Measurements from ENCODE around the gene GPR55. TPM values are rescaled to one million over a fixed set of nuclear protein-coding genes. Genes with fewer than 3 reads are reported as not detected.

GPR55 gene
- total RNA-seq, 1 experiment from 2014 or later: not detected

DNA sequence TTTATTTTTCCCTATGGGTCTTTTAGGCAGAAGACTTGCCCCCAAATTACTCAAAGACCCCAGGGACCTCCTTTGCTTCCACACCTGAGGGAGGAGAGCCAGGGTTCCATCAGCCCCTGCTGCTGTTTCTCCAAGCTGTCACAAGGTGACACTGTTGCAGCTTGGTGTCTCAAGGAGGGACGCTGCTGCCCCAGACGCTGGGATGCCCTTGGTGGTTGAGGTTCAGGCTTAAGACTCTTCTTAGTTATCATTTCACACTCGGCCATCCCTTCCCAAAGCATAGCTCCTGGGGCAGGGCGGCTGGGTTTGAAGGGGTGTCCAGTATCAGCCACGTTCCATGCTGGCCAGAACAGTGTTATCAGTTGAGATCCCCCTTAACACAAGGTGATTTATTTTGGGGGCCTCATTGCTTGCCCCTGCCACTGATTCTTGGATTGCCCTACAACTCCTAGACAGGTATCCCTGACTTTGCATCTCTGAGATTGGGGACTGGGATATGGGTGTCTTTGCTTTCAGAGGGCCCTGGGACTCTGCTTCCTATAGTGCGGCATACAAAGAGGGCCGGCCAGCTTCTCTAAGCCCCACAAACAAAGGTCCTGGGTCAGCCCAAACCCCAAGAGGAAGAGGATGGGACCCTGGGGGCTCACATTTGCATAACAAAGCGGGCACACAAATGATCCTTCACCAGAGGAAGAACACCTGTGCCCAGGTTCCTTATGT lies 22.7 kb downstream of the GPR55 start:
- ChIA-PET POLR2A (no interaction called here), CTCF (interaction anchor here (0.7 to 1.7 kb wide), 4 partner anchors 38 to 151 kb away, joined by 3 to 17 read pairs (median 6); partner anchors contain the start of gene ITM2C)
- Mint-ChIP-seq H3K4me3 (ENCODE audit: unreplicated experiment) (no peak overlapping the region), H3K9me3 (ENCODE audit: unreplicated experiment) (no peaks in the 10 kb centered on the region), H3K4me1 (ENCODE audit: low read depth, unreplicated experiment) (peaks cover 8% of the 10 kb centered on the region), H3K27ac (ENCODE audit: unreplicated experiment) (no peak overlapping the region), H3K27me3 (ENCODE audit: insufficient read depth, unreplicated experiment) (no peaks in the 10 kb centered on the region), H3K36me3 (ENCODE audit: insufficient read depth, unreplicated experiment) (no peaks in the 10 kb centered on the region)
- no peaks in the 10 kb centered on the region for H3K27me3 ChIP-seq (replicated peaks; ENCODE audit: control insufficient read depth, insufficient read depth, low read length)
- intact Hi-C loops (cut with micrococcal nuclease; ENCODE audit: unreplicated experiment): loop anchor here (1.0 to 2.0 kb wide), 3 partner anchors 78 to 150 kb away; no protein-coding TSS in a partner anchor
- H3K9me3 ChIP-seq: no peaks in the 10 kb centered on the region
- BruUV-seq (replicated peaks): no TSS peak
- H3K36me3 ChIP-seq (ENCODE audit: control insufficient read depth, insufficient read depth, low read length): no peaks in the 10 kb centered on the region
- TF ChIP-seq, protein P1, sequence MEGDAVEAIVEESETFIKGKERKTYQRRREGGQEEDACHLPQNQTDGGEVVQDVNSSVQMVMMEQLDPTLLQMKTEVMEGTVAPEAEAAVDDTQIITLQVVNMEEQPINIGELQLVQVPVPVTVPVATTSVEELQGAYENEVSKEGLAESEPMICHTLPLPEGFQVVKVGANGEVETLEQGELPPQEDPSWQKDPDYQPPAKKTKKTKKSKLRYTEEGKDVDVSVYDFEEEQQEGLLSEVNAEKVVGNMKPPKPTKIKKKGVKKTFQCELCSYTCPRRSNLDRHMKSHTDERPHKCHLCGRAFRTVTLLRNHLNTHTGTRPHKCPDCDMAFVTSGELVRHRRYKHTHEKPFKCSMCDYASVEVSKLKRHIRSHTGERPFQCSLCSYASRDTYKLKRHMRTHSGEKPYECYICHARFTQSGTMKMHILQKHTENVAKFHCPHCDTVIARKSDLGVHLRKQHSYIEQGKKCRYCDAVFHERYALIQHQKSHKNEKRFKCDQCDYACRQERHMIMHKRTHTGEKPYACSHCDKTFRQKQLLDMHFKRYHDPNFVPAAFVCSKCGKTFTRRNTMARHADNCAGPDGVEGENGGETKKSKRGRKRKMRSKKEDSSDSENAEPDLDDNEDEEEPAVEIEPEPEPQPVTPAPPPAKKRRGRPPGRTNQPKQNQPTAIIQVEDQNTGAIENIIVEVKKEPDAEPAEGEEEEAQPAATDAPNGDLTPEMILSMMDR (IDR thresholded peaks at IDR 0.05; ENCODE audit: insufficient read depth in 1 of 2, low read depth in 1 of 2, low read length in 1 of 2, severe bottlenecking in 1 of 2, unreplicated experiment in 1 of 2): peak; percentile 73 to 86
- H3K4me3 ChIP-seq (ENCODE audit: low read depth, low read length): no peak overlapping the region
- no peaks in the 10 kb centered on the region for H3K4me1 ChIP-seq
- DNase-seq: peak; percentile 61 to 62

DNA sequence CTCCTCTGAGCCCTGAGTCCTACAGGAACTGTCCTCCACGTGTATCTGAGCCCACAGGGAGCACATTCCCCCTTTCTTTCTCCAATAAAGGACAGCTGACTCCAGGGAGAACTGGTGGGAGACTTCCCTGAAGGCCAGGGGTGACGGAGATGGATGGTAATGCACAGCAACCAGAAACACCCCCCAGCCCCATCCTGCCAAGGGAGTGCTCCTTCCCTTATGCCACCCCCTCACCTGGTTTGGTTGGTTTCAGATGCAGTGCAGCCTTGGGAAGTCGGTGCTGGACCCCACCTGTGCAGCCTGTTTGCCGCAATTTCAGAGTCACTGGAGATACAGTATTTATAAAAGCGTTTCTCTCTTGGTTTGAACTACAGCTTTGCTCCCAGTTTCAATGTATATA lies 24.0 kb downstream of the GPR55 start:
- H3K4me3 Mint-ChIP-seq (ENCODE audit: unreplicated experiment): no peak overlapping the region
- no TSS peak for BruUV-seq (replicated peaks)
- H3K4me1 Mint-ChIP-seq (ENCODE audit: low read depth, unreplicated experiment): peaks cover 11% of the 10 kb centered on the region
- no peak for DNase-seq
- POLR2A ChIA-PET: no interaction called here
- TF ChIP-seq, protein P1 (IDR thresholded peaks at IDR 0.05; ENCODE audit: insufficient read depth in 1 of 2, low read depth in 1 of 2, low read length in 1 of 2, severe bottlenecking in 1 of 2, unreplicated experiment in 1 of 2): no peak
- H3K36me3 ChIP-seq (ENCODE audit: control insufficient read depth, insufficient read depth, low read length): no peaks in the 10 kb centered on the region
- intact Hi-C loops (cut with micrococcal nuclease; ENCODE audit: unreplicated experiment): no loop called here
- CTCF ChIA-PET: interaction anchor here (1.5 to 1.7 kb wide), 2 partner anchors 76 to 86 kb away, joined by 3 to 17 read pairs; no protein-coding TSS in a partner anchor
- no peak overlapping the region for H3K27ac Mint-ChIP-seq (ENCODE audit: unreplicated experiment)
- no peak overlapping the region for H3K4me3 ChIP-seq (ENCODE audit: low read depth, low read length)
- H3K9me3 ChIP-seq: no peaks in the 10 kb centered on the region
- no peaks in the 10 kb centered on the region for H3K27me3 Mint-ChIP-seq (ENCODE audit: insufficient read depth, unreplicated experiment)
- no peaks in the 10 kb centered on the region for H3K36me3 Mint-ChIP-seq (ENCODE audit: insufficient read depth, unreplicated experiment)
- H3K4me1 ChIP-seq: peaks cover 6% of the 10 kb centered on the region
- no peaks in the 10 kb centered on the region for H3K27me3 ChIP-seq (replicated peaks; ENCODE audit: control insufficient read depth, insufficient read depth, low read length)
- no peaks in the 10 kb centered on the region for H3K9me3 Mint-ChIP-seq (ENCODE audit: unreplicated experiment)

DNA sequence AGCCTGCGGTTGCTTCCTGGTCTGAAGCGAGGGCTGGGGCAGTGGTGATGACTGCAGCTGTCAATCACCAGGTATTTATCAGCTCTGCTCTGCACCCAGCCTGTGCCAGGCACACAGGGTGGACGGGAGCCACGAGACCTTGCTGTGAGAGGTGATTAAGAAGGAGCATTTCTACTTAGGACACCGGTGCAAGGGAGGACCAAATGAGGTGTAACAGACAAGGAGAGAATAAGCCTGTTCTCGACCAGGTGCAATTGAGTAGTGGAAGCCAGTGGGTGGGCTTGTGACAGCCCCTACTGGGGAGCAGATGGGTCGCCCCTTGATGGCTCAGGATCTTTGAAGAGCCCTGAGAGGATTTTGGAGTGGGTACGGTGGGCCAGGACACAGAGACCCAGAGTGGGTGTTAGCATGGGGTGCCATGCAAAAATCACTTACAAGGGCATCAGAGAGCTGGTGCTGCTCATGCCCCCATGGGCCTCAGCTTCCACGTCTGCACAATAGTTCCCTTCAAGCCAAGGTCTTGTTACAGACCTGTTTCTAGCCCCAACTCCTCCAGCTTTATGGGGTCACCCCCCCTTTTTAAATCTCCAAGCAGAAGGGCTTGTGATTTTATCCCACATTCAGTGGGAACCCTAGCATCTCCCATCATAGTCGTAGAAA lies 24.6 kb downstream of the GPR55 start:
- Mint-ChIP-seq H3K27me3 (ENCODE audit: insufficient read depth, unreplicated experiment) (no peaks in the 10 kb centered on the region), H3K4me3 (ENCODE audit: unreplicated experiment) (no peak overlapping the region), H3K4me1 (ENCODE audit: low read depth, unreplicated experiment) (peaks cover 9% of the 10 kb centered on the region), H3K36me3 (ENCODE audit: insufficient read depth, unreplicated experiment) (no peaks in the 10 kb centered on the region), H3K27ac (ENCODE audit: unreplicated experiment) (no peak overlapping the region), H3K9me3 (ENCODE audit: unreplicated experiment) (no peaks in the 10 kb centered on the region)
- DNase-seq: no peak
- TF ChIP-seq, protein P1 (IDR thresholded peaks at IDR 0.05; ENCODE audit: insufficient read depth in 1 of 2, low read depth in 1 of 2, low read length in 1 of 2, severe bottlenecking in 1 of 2, unreplicated experiment in 1 of 2): no peak
- intact Hi-C loops (cut with micrococcal nuclease; ENCODE audit: unreplicated experiment): no loop called here
- no peak overlapping the region for H3K4me3 ChIP-seq (ENCODE audit: low read depth, low read length)
- no peaks in the 10 kb centered on the region for H3K27me3 ChIP-seq (replicated peaks; ENCODE audit: control insufficient read depth, insufficient read depth, low read length)
- CTCF ChIA-PET: interaction anchor here (1.0 to 1.5 kb wide), 2 partner anchors 76 to 150 kb away, joined by 3 read pairs; no protein-coding TSS in a partner anchor
- POLR2A ChIA-PET: no interaction called here
- H3K9me3 ChIP-seq: no peaks in the 10 kb centered on the region
- H3K36me3 ChIP-seq (ENCODE audit: control insufficient read depth, insufficient read depth, low read length): no peaks in the 10 kb centered on the region
- H3K4me1 ChIP-seq: peaks cover 11% of the 10 kb centered on the region
- BruUV-seq (replicated peaks): no TSS peak
